Activated CD8-positive, alpha-beta memory T cell treated with anti-CD3 and anti-CD28 coated beads, Interleukin-2, amount 50 U/mL, for 1 hour (primary cell): ENCODE data around the gene LRRC40.
A peak's percentile ranks its signal among the peaks of the same experiment; 100 is the strongest.
"Not testable (repeated sequence)": the region's sequence is repeated elsewhere in the genome, so short reads cannot be mapped to it uniquely, and the experiment has no call there.

Source experiments
- DNase-seq: peaks from one replicate; pipeline ENCODE4 v3.0.0-alpha.2; 2020; ENCODE audit errors: extremely low read depth

Gene LRRC40

DNA sequence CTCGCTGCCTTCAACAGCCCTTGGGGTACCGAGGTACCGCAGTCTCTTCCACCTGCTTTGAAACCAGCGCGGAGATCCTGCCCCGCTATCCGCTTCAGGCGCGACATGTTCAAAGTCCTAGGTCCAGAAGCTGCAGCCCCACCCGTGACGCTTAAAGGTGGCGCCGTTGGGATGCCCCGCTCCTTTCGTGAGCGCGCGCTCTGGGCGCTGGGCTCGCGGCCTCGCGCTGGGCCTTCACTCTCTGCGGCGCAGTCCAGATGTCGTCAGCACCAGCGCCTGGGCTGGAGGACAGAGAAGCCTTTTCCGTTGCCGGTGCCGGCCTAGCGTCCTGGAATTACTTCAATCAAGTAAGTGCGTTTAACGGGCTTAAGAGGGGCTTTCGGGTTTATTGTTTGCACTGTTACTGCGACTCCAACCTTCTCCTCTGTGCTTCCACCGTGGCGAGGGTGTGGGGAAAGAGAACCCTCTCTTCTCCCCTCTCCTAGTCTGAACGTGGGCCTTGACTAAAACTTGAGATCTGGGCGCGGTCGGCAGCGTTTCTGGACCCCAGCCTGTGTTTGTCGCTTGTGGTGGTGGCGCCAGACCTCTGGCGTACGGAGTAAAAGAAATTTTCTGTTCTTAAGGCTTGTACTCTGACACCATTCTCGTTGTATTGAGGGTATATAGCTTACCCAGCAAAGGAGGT is at the start of gene LRRC40:
LRRC40 (minus strand) TSS at position 146 of the 685 bp plus-strand sequence; CDS start at position 107, 39 bp downstream.
- peak; percentile 79 for DNase-seq

DNA sequence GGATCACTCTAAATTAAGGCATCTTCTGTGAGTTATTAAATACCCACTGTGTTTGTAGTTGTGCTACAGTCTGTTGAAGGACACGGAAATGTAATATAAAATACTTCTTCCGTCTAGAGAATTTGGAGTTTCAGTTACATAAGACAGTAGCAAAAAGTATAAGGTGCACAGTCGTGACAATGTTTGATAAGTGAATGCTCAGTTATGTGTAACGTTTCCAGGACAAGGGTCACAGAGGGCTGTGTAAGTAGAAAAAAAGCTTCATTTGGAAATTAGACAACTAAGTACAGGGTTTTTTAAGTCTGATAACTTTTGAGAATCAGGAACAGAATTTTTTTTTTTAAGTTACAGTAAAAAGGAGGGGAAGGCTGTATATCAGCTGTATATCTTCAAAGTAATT is 43.4 kb upstream of the LRRC40 start:
- DNase-seq = no peak

DNA sequence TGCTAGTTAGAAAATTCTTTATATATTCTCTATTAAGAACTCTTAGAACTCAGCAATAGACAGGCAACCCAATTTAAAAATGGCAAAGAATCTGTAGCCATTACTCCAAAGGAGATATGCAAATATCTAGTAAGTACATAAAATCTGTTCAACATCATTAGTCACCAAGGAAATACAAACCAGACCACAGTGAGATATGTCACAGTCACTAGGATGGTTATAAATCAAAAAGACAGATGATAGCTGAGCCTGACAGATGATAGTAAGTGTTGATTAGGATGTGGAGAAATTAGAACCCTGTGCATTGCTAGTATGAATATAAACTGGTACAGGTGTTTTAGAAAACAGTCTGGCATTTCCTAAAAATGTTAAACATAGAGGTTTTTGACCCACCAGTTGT is 42.4 kb upstream of the LRRC40 start:
- DNase-seq = no peak

DNA sequence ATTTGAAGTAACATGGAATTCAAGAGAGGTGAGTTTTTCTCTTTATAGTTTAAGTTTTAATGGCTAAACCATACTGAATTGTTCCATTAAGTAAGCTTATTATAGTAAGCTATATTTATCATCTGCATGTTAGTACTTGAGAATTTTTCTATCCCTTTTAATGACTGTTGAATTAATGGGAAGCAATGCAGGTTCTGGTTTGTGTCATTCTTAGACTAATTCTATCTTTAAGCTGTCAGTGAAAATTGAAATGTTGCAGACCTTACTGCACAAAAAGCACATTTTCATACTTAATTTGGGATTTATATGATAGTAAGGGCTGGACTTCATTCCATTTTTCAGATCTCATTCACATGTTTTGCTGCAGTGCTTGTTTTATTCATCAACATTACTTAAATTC is 41.7 kb upstream of the LRRC40 start:
- DNase-seq = no peak

DNA sequence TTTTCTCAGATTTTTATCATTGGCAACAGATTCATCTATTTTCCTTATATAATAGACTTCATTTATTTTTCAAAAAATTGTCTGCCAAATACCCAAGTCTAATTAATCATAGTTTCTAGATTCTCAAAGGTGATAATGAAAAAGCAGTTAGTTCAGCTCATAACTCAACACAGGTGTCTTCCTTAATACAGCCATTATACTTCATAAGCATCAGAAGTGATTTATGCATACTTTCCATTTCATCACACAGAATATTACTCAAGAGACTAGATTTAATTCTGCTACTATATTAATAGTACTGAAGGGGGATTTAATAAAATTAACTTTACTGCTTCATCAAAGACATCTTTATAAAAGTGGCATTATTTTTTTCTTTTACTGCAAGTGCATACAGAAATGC is 34.6 kb upstream of the LRRC40 start:
- DNase-seq = no peak

DNA sequence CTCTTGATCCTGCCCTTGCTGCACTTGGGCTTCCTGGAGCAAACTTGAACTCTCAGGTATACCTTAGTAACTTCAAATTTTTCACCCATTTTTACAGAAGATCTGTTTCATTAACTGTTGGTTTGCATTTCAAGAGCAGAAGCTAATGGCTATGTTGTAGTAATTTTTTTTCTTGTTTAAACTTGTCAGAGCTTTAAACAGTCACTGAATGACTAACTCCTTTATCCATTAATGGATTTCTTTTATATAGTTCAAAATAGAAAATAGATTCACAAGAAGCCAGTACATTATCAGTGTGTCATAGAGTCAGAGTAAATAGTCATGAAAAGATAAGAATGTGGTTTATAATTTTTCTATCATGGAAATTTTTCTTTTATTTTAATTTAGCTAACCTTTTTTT is 29.4 kb upstream of the LRRC40 start:
- no peak for DNase-seq

DNA sequence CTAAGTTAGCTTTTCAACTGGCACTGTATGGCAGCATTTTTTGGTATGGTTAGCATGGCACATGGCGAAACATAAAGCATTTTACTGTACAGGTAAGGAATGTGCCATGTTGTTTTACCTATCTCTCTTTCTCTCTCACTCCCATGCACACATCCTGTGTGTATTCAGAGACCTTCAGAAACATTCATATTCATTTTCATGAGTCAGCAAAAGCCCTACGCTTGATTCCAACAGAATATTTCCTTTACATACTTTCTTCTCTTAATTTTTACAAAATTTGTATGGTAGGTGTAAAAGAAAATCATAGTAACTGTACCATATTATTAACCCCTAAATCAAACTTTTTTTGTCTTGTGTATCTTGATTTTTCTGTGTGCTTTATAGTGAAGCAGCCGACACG is 26.1 kb upstream of the LRRC40 start:
- no peak for DNase-seq

DNA sequence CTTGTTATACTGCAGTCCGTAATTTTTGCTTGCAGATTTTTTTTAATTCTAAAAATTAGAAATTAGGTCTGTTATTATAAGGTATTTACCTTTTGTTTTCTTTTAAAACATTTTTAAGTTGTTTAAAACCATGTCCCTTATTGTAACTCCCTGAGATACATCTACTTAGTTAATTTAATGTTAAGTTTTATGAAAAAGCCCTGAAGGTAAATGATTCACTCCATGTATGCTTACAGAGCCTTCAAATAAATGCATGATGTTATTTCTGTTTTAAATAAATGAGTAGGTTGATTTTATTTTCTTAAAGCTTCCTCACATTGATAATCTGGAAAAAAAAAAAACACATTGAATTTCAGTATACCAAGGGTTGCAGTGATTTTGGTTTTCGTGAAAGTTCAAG is 23.3 kb upstream of the LRRC40 start:
- no peak for DNase-seq

DNA sequence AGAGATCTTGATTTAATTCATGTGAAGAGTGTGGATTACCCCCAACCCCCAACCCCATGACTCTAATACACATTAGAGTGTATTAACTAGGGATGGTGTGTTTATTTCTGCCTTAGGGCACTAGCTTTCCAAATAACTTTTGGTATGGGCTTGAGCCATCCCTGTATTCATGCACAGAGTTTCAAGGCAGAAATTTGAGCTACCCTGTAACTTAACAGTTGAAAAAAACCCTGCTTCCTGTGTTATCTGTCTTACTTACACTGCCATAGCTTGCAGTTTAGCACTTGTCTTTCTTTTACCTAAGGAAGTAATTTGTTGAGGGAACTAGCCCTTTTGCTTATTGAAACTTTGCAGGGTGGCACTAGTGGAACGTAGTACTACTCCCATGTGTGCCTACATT is 22.1 kb upstream of the LRRC40 start:
- no peak for DNase-seq

DNA sequence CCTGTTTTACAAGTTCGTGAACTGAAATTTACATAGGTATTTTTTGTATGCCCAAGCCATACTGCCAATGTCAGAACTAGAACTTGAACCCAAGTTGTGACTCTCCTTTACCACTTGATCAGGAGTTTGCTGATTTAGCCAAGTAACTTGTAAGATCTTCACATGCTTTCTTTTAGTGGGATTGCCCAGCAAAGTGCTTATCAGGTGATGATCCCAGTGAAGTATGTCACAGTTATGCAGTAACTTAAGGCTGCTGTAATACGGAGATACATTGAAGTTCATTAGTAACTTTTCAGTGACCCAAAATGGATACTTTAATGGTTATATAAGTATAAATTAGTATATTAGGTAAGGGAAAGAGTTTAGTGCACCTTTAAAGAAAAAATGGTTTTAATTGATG is 19.6 kb upstream of the LRRC40 start:
- DNase-seq = no peak

DNA sequence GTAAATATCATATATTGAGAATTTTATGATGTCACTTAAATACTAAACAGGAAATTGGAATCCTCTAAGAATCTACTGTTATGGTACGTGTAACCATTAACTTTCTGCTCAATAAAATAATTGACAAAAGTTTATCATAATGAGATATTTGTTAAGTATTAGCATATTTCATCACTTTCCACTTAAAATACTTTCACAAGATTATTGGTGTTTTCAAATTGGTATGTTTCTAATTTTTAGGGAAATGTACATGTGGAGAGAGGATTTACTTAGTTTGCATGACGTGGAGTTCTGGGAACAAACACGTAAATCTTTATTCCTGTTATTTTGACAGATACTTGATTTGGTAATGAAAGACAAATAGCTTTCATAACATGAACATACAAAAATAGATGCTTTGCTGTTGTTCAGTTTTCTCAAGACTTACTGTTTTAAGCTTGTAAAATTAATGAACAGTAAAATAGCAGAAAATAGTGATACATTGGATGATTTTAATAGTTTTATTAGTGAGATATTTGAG is 17.4 kb upstream of the LRRC40 start:
- DNase-seq = no peak

DNA sequence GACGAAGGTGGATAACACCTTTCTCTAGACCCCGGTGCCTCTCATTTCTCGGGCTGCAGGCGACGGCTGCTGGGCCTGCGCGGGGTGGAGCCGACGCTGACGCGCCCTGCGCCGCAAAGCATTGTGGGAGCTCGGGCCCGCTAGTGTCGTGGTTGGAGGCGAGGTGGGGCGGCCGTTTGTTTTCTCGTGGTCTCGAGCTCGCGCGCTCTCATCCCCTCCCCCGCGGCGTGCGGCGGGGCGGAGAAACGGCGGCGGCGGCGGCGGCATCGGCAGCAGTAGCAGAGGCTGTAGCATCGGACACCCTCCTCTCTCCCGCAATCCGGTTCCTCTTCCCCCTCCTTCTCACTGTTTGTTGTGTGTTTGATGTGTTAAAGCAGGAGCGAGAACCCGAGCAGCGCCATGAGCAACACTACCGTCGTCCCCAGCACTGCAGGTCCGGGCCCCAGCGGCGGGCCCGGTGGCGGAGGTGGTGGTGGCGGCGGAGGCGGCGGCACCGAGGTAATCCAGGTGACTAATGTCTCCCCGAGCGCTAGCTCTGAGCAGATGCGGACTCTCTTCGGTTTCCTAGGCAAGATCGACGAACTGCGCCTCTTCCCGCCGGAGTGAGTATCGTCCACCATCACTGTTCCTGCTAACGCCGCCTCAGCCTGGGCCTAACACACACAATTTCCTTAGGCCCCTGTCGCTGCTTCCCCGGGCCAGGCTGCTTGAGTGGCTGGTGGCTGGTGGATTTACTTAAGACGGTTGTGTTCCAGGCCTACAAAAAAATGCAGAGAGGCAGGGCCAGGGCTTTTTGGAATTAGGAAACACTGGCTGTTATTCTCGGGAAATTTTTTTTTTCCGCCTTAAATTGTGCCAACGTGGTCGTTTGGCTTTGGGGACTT is 16.1 kb upstream of the LRRC40 start, which contains the start of gene SRSF11:
SRSF11 (plus strand) TSS at position 143 of the 884 bp plus-strand sequence; CDS start at position 400, 257 bp downstream.
- peak; percentile 90 for DNase-seq

DNA sequence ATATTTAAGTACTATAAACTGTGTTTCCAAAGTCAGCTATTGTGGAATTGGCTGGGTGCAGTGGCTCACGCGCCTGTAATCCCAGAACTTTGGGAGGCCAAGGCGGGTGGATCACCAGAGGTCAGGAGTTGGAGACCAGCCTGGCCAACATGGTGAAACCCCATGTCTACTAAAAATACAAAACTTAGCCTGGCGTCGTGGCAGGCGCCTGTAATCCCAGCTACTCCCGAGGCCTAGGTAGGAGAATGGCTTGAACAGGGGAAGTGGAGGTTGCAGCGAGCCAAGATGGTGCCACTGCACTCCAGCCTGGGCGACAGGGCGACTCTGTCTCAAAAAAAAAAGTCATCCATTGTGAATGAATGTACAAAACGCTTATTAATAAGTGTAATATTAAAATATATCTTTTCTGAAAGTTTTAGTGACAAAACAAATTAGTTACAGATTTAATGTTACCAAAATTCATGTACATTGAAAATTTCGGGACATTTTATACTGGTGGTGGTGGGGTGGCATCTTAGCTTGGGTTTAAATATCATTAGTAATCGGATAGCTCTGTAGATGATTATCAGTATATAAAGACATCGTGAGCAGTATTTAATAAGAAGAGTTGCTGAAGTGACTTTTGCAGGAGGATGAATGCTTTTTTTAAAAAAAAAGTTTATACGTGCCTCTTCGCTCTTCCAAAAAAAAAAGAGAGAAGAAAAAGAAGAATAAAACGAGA is 15.3 kb upstream of the LRRC40 start:
- DNase-seq = no peak

DNA sequence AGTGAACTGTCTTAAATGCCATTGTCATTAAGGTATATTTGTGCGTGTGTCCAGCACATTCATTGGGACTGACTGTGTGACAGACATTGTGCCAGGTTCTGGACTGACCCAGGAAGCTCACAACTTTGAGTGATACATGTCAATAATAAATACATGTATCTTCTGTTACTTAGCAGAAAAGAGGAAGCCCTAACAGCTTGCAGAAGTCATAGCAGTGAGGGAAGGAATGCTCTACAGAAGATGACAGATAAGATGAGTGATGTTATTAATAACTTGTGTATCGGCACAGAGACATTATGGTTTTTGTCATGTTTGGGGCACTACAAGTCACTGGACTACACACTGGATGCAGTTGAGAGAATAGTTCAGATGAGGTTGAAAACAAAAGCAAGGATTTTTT is 14.6 kb upstream of the LRRC40 start:
- DNase-seq = no peak

DNA sequence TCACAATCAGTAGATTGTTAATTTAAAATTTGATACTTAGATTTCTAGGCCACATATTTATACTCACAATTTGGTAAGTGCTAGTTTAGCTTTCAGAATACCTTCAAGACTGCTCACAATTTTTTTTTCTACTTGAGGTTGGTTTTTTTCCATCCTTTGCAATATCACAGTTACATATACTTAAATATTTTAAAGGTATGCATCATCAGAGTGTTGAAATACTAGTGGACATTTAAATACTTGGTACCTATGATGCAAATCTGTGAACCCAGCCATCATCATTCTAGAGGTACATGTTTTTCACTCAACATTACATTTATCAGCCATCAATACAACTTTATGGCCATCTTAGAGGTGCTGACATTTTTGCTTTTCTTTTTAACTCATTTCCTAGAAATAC is 6.2 kb upstream of the LRRC40 start:
- DNase-seq = no peak

DNA sequence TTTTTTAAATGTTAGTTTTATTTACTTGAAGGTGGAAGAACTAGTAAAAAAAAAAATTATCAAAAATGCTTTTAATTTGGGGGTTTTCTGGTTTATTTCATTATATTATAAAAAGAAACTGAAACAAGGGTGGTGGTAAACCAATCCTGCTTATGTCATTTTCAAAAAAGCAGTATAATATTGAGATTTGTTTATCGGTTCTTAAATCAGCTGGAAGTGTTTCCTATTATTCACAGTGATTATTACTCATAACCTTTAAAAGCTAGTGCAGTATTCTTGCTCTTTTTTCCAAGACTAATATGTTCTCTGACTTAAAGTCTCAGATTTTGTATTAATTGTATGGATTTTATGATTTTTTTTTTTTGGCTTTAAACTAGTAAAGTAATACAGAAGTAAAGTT is 5.4 kb upstream of the LRRC40 start:
- DNase-seq = no peak

DNA sequence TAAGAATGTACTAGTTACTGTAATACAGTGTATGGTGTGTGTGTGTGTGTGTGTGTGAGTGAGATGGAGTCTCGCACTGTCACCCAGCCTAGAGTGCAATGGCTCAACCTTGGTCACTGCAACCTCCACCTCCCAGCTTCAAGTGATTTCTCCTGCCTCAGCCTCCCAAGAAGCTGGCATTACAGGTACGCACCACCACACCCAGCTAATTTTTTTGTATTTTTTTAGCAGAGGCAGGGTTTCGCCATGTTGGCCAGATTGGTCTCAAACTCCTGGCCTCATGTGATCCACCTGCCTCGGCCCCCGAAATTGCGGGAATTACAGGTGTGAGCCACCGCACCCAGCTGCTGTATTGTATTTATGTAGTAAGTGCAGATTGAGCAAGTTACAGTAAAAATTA is 2.9 kb upstream of the LRRC40 start:
- no peak for DNase-seq

DNA sequence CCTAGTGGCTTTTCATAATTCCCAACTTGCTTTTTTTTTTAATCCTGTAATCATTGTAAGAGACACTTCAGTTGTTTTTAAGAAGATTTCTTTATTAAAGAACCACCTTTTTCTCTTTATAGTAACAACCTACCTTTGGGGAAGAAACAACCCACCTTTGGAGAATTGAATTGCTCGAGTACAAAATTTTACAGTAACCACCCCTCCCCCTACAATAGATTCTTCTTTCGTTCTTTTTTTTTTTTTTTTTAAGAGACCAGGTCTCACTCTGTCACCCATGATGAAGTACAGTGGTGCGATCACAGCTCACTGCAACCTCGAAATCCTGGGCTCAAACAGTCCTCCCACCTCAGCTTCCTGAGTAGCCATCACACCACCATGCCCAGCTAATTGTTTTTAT is 2.1 kb upstream of the LRRC40 start:
- DNase-seq = no peak

DNA sequence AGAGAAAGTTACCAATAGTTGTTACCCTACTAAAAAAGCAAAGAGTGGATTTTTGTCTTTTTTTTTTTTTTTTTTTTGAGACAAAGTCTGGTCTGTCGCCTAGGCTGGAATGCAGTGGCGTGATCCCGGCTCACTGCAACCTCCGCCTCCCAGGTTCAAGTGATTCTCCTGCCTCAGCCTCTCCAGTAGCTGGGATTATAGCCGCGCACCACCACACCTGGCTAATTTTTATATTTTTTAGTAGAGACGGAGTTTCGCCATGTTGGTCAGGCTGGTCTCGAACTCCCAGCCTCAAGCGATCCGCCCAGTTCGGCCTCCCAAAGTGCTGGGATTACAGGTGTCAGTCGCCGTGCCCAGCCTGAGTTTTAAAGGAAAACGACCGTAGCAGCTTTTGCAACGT is 1.5 kb upstream of the LRRC40 start:
- DNase-seq = not testable (repeated sequence)

DNA sequence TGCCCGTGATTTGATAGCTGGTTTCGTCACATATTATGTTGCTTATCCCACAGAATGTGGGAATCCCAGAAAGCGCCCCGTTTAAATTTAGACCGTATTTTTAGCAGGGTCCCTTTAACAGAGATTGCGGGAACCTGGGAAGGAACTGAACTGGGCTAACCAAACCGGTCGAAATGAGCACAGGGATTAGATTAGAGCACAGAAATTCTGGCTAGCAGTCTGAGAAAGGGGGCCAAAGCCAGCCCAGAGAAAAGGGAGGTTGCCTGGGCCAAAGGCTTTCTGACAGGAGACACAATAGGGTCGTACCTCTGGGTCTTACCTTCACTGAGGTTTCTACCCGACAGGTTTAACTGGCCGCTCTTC is 327 bp downstream of the LRRC40 start:
- no peak for DNase-seq

DNA sequence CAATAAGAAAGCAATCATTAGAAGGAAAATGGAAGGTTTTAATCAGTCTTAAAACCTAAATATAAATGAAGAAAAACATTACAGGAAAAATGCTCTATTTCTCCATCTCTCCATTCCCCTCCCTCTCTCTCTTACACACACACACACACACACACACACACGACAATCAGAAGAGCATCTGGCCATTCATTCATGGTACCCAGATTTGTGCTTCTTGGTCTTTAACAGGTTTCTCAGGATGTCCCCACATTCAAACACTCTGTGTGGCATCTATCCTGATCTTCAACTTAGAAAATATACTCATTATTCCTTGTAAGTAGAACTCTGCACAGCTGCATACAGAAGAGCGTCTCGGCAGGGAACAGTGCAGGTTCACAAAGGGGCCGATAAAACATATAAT is 779 bp downstream of the LRRC40 start:
- DNase-seq = no peak

DNA sequence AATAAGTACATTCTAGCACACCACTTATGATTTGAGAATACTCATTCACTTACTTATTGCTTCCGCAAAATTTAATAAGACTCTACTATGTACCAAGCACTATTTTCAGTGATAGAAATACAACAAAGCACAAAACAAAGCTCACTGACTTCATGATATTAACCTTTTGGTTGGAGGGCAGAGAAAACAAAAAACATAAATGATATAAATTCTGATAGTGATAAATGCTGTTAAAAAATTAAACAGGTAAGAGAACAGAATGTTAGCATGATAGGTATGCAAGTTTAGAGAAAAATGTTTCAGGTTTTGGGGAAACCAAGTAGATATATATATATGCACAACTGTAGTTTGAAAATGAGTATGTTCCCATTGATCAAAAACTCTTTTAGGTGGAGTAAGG is 1.2 kb downstream of the LRRC40 start:
- DNase-seq = no peak
